ENCODE data around the gene SYT1. TPM values are rescaled to one million over a fixed set of nuclear protein-coding genes. Genes with fewer than 3 reads are reported as not detected.

Gene SYT1
- total RNA-seq, 1 donor from 2014 or later: 0.59 TPM

DNA sequence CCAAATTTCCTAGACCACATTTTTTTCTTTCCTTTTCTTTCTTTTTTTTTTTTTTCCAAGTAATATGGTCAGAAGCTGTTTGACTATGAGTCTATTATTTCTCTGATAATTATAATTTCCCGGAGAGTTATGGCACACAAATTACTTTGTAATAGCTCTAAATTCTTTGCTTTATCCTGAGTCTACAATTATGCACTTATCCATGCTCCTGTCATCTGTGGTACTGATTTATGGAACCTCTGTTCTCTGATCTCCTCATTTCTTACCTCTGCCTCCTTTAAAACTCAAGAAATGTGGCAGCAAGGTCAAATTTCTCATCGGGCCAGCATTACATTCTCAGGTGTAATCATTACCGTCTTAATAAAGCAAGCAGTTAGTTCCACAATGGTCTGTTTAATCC lies 544.1 kb downstream of the SYT1 start:
- H3K36me3 Mint-ChIP-seq (ENCODE audit: unreplicated experiment): no peaks in the 10 kb centered on the region
- H3K27me3 Mint-ChIP-seq (ENCODE audit: unreplicated experiment): no peaks in the 10 kb centered on the region
- TF ChIP-seq, protein P1, sequence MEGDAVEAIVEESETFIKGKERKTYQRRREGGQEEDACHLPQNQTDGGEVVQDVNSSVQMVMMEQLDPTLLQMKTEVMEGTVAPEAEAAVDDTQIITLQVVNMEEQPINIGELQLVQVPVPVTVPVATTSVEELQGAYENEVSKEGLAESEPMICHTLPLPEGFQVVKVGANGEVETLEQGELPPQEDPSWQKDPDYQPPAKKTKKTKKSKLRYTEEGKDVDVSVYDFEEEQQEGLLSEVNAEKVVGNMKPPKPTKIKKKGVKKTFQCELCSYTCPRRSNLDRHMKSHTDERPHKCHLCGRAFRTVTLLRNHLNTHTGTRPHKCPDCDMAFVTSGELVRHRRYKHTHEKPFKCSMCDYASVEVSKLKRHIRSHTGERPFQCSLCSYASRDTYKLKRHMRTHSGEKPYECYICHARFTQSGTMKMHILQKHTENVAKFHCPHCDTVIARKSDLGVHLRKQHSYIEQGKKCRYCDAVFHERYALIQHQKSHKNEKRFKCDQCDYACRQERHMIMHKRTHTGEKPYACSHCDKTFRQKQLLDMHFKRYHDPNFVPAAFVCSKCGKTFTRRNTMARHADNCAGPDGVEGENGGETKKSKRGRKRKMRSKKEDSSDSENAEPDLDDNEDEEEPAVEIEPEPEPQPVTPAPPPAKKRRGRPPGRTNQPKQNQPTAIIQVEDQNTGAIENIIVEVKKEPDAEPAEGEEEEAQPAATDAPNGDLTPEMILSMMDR (IDR thresholded peaks at IDR 0.05): no peak
- H3K9me3 Mint-ChIP-seq (ENCODE audit: unreplicated experiment): no peaks in the 10 kb centered on the region
- H3K4me3 Mint-ChIP-seq (ENCODE audit: unreplicated experiment): no peak overlapping the region
- no peak for DNase-seq (ENCODE audit: extremely low spot score, unreplicated experiment)
- peaks cover 48% of the 10 kb centered on the region for H3K4me1 Mint-ChIP-seq (ENCODE audit: unreplicated experiment)
- H3K27ac Mint-ChIP-seq (ENCODE audit: unreplicated experiment): peak overlapping the region; percentile 93

DNA sequence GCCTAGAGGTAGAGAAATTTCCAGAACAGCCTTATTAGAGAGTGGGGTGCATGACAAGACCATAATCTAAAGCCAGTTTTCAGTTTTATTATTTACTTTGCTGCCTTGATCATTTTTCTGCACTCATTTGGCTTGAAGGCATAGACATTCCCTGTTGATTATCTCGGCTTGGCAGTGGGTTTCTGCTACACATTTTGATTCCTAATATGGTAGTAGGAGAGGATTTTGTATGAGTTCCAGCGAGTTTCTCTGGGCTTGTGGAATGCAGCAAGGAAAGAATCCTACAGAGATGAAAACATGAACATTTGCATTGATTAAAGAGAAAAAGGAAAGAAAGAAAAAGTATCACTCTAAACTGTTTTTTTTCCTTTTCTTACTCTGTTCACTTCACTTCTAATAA lies 545.0 kb downstream of the SYT1 start:
- H3K27me3 Mint-ChIP-seq (ENCODE audit: unreplicated experiment): no peaks in the 10 kb centered on the region
- no peak for DNase-seq (ENCODE audit: extremely low spot score, unreplicated experiment)
- peak overlapping the region; percentile 50 for H3K4me3 Mint-ChIP-seq (ENCODE audit: unreplicated experiment)
- peaks cover 1% of the 10 kb centered on the region for H3K36me3 Mint-ChIP-seq (ENCODE audit: unreplicated experiment)
- H3K27ac Mint-ChIP-seq (ENCODE audit: unreplicated experiment): peak overlapping the region; percentile 93
- no peaks in the 10 kb centered on the region for H3K9me3 Mint-ChIP-seq (ENCODE audit: unreplicated experiment)
- peaks cover 54% of the 10 kb centered on the region for H3K4me1 Mint-ChIP-seq (ENCODE audit: unreplicated experiment)
- TF ChIP-seq, protein P1 (IDR thresholded peaks at IDR 0.05): no peak

DNA sequence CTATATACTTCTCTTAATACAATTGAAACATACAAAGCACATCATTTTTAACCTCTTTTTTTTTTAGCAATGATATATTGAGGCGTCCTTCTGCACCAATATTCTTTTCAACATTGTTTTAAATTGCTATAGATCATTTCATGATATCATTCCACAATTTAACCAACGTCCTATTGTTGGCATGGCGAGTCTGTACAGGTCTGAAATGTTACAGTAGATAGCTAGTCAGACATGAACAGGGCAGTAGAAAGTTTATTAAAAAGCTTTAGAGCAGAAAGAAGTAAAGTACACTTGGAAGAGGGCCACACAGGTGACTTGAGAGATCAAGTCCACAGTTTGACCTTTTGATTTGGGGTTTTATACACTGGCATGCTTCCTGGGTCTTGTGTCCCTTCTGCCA lies 547.2 kb downstream of the SYT1 start:
- Mint-ChIP-seq H3K4me3 (ENCODE audit: unreplicated experiment) (no peak overlapping the region), H3K27ac (ENCODE audit: unreplicated experiment) (no peak overlapping the region), H3K36me3 (ENCODE audit: unreplicated experiment) (peaks cover 1% of the 10 kb centered on the region), H3K27me3 (ENCODE audit: unreplicated experiment) (no peaks in the 10 kb centered on the region), H3K9me3 (ENCODE audit: unreplicated experiment) (peaks cover 4% of the 10 kb centered on the region), H3K4me1 (ENCODE audit: unreplicated experiment) (peaks cover 67% of the 10 kb centered on the region)
- DNase-seq (ENCODE audit: extremely low spot score, unreplicated experiment): no peak
- TF ChIP-seq, protein P1 (IDR thresholded peaks at IDR 0.05): no peak

DNA sequence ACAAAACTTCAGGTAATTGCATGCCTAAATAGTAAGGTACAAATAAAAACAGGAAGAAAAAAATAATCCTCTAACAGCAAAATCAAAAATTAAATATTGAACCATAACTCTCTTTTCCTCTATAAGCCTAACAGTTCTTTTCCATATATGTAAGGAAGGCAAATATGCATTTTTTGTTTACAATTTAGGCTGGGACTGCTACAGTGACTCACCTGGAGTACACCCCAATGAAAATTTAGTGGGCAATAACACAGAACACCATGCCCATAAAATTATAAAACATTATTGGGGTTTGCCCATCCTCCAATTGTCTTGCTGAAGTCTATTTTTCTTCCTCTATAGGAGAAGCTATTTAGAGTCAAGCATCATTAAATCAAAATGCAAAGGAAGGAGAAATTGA lies 549.2 kb downstream of the SYT1 start:
- Mint-ChIP-seq H3K36me3 (ENCODE audit: unreplicated experiment) (peaks cover 1% of the 10 kb centered on the region), H3K27ac (ENCODE audit: unreplicated experiment) (no peak overlapping the region), H3K4me3 (ENCODE audit: unreplicated experiment) (no peak overlapping the region), H3K4me1 (ENCODE audit: unreplicated experiment) (peaks cover 55% of the 10 kb centered on the region), H3K27me3 (ENCODE audit: unreplicated experiment) (no peaks in the 10 kb centered on the region), H3K9me3 (ENCODE audit: unreplicated experiment) (peaks cover 4% of the 10 kb centered on the region)
- DNase-seq (ENCODE audit: extremely low spot score, unreplicated experiment): no peak
- TF ChIP-seq, protein P1 (IDR thresholded peaks at IDR 0.05): no peak

DNA sequence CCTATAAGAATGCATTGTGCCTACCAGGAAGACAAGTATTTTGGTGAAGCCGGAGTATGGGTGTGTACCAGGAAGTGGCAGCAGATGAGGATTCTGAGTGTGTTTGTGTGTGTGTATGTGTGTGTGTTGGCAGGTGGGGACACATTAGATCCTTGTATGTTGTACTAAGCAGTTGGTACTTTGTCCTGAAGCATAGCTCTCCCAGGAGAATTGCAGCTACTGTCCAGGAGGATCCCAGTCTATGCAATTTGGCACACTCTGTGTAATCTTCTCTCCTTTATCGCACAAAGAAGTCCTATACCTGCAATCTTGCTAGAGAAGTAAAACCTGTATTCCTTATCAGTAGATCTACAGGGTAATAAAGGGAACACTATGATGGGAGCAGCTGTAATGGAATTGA lies 549.7 kb downstream of the SYT1 start:
- TF ChIP-seq, protein P1 (IDR thresholded peaks at IDR 0.05): no peak
- H3K9me3 Mint-ChIP-seq (ENCODE audit: unreplicated experiment): peaks cover 4% of the 10 kb centered on the region
- H3K27ac Mint-ChIP-seq (ENCODE audit: unreplicated experiment): no peak overlapping the region
- H3K27me3 Mint-ChIP-seq (ENCODE audit: unreplicated experiment): no peaks in the 10 kb centered on the region
- H3K4me3 Mint-ChIP-seq (ENCODE audit: unreplicated experiment): no peak overlapping the region
- H3K4me1 Mint-ChIP-seq (ENCODE audit: unreplicated experiment): peaks cover 51% of the 10 kb centered on the region
- peaks cover 1% of the 10 kb centered on the region for H3K36me3 Mint-ChIP-seq (ENCODE audit: unreplicated experiment)
- DNase-seq (ENCODE audit: extremely low spot score, unreplicated experiment): no peak

Data from osteocyte (in vitro differentiated cells).